ENCODE measurements around the gene CTAGE6.
"Not testable (repeated sequence)": the region's sequence is repeated elsewhere in the genome, so short reads cannot be mapped to it uniquely, and the experiment has no call there.

CTAGE6 gene

DNA sequence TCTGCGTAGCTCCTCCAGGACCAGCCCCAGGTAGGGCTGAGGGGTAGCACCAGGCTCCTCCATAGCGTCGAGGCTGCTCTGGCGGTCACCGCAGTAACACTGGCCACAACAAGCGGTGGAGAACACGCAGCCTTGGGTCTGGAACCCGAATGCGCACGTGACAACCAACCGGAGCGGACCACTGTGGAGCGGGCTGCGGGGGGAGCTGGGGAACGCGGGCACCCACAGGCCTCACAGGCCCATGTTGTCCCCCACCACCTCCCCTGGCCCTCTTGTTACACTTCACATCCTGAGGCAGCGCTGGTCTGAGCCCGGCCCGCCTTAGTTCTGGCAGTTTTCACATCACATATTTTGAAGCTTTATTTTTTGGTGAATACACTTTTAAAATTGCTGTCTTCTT lies at the start of gene CTAGE6:
TSS of gene CTAGE6 (minus strand) at position 101 of the 400 bp plus-strand sequence. CDS start at position 63, 38 bp downstream.
- not testable (repeated sequence) for DNase-seq (ENCODE audit: low read depth in 3 of 3)

DNA sequence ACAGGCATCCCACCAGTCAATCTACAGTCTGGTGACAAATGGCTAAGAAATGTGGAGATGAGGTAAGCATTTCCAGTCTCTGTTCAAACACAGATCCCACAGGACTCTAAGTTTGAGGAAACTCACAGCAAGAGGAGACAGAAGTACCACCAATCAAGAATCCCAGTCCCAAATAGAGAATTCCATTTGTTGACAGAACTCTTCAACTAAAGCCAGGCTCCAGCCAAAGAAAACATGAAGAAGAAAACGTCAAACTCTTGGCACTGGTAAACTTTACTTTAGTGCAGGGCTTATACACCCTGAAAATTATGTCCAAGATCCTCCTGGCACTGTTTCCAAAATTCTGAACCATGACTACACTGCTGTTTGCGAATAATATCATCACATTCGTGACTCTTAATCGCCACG lies 49.2 kb upstream of the CTAGE6 start:
- not testable (repeated sequence) for DNase-seq (ENCODE audit: low read depth in 3 of 3)

- DNase-seq (ENCODE audit: low read depth in 3 of 3): not testable (repeated sequence)
Observed at GRCh38 chr7:143797896-143798290, 40.4 kb upstream of the CTAGE6 start.

DNA sequence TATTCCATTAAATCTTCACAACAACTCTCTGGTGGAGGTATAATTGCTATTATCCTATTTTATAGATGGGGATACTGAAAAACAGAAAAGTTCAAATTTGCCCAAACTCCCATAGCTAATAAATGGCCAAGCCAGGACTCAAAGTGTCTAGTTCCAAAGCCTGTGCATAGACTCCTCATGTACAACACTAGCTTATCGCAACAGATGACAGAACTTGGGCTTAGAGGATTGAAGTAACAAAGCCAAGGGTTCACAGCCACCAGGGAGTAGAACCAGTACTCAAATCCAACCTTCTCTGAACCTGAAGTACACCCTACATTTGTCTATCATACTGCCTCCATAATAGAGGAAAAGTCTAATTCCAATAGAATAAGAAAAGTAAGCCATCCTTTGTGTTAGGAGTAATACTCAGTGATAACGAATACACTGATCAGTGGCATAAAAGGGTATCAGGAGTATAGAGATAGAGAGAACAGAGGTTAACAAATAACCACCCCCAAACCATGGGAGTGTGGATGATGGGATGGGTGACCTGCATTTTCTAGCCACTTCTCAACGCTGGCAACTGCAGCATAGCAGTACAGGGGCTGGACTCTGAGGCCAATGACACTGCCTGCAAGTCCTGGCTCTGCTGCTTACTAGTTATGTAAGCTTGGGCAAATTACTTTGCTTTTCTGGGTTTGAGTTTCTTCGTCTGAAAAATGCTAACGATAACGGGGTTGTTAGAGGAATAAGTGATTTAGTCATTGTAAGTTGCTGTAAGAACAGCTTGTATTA lies 39.8 kb upstream of the CTAGE6 start:
- not testable (repeated sequence) for DNase-seq (ENCODE audit: low read depth in 3 of 3)

DNA sequence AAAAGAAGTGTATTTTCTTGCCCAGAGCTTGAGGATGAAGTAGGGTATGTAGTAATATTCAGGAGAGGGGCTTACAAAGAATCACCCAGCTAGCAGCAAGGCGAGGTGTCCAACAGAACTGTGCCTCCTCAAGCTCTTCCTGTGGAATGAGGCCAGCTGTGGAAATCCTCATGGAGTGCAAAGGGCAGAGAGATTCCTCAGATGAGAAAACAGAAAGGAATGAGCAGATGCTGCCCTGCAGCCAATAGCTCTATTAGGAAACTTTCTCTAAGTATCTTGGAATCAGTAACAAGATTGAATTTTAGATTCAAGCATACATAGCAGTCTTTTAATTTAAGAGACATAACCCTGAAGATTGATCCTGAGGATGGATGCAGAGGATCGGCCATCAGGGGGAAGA lies 38.2 kb upstream of the CTAGE6 start:
- DNase-seq (ENCODE audit: low read depth in 3 of 3): not testable (repeated sequence)

DNA sequence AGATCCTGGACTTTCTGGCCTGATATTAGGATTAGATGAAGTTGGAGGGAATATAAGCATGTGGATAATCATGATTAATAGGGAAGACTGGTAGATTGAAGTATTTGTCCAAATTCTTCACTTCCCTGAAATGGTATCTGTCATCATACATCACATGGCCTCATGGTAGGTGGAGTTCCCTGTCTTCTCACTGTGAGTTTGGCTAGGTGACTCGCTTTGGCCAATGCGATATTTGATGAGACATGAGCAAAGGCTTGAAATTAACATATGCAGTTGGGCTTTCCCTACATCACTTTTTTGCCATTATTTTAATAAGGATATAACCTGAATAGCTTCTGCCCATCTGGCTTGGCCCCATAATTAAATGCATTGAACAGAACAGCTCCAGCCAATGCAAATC lies 35.1 kb upstream of the CTAGE6 start:
- not testable (repeated sequence) for DNase-seq (ENCODE audit: low read depth in 3 of 3)

- DNase-seq (ENCODE audit: low read depth in 3 of 3): not testable (repeated sequence)
Observed at GRCh38 chr7:143785415-143786182, 28.1 kb upstream of the CTAGE6 start.

- not testable (repeated sequence) for DNase-seq (ENCODE audit: low read depth in 3 of 3)
Observed at GRCh38 chr7:143779591-143779990, 22.1 kb upstream of the CTAGE6 start.

- DNase-seq (ENCODE audit: low read depth in 3 of 3): not testable (repeated sequence)
Observed at GRCh38 chr7:143772738-143773468, 15.4 kb upstream of the CTAGE6 start.

DNA sequence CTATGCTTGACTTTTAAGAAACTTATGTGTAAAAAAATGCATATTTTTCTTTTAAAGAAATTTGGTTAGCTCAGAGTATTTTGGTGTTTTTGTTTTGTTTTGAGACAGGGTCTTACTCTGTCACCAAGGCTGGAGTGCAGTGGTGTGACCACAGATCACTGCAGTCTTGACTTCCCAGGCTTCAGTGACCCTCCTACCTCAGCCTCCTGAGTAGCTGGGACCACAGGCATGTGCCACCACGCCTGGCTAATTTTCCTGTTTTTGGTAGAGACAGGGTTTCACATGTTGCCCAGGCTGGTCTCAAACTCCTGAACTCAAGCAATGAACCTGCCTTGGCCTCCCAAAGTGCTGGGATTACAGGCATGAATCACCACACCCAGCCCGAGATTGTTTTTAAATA lies 10.0 kb upstream of the CTAGE6 start:
- DNase-seq (ENCODE audit: low read depth in 3 of 3): not testable (repeated sequence)

GRCh38 chr7:143765678-143766077 lies 8.2 kb upstream of the CTAGE6 start:
- not testable (repeated sequence) for DNase-seq (ENCODE audit: low read depth in 3 of 3)

GRCh38 chr7:143763065-143763464 lies 5.6 kb upstream of the CTAGE6 start:
- not testable (repeated sequence) for DNase-seq (ENCODE audit: low read depth in 3 of 3)

DNA sequence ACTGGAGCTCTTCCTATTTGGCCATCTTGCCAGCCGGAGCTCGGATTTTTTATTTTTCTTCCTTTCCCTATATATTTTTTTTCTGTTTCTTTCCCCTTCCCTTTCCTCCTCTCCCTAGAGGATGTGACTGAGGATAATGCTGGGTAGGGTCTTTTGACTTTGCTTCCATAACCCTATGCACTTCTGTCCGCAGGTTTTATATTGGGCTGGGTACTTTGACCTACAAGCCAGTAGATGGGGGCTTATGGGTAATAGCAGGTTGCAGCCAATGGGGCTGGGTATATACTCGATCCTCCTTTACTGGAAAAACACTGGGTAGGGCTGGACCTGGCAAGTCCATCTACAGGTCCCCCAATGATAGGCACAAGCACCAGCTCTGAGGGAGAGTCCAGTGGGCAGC lies 12.2 kb downstream of the CTAGE6 start:
- DNase-seq (ENCODE audit: low read depth in 3 of 3): not testable (repeated sequence)

- DNase-seq (ENCODE audit: low read depth in 3 of 3): not testable (repeated sequence)
Observed at GRCh38 chr7:143737037-143737819, 20.3 kb downstream of the CTAGE6 start.

- DNase-seq (ENCODE audit: low read depth in 3 of 3): no peak
Observed at GRCh38 chr7:143735962-143736361, 21.5 kb downstream of the CTAGE6 start.

GRCh38 chr7:143733876-143734275 lies 23.6 kb downstream of the CTAGE6 start:
- DNase-seq (ENCODE audit: low read depth in 3 of 3): no peak

- no peak for DNase-seq (ENCODE audit: low read depth in 3 of 3)
Observed at GRCh38 chr7:143728333-143728862, 29.1 kb downstream of the CTAGE6 start.

DNA sequence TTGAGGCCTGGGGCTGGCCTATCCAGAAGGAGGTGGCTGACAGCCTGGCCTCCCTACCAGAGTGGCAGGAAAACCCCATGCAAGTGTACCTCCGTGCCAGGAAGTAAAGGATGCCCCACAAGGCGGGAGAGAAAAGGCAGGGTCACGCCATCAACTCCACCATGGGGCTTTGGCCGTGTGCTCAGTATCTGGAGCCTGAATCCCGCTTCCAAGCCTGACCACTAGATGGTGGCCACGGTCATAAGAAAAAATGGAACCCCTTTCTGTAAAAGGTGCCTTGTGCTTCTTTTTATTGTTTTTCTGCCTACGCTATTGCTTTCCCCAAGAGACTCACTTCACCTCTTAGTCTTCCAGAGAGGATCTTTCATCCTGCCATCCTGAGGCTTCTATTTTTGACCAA lies 29.9 kb downstream of the CTAGE6 start:
- DNase-seq (ENCODE audit: low read depth in 3 of 3): not testable (repeated sequence)

- not testable (repeated sequence) for DNase-seq (ENCODE audit: low read depth in 3 of 3)
Observed at GRCh38 chr7:143726143-143726542, 31.4 kb downstream of the CTAGE6 start.

GRCh38 chr7:143720335-143720734 lies 37.2 kb downstream of the CTAGE6 start:
- not testable (repeated sequence) for DNase-seq (ENCODE audit: low read depth in 3 of 3)

Measured in stimulated activated CD4-positive, alpha-beta T cell treated with anti-CD3 and anti-CD28 coated beads, TNF-alpha, amount 100 ng/mL, for 4 hours (primary cell).